ENCODE data around the gene TTLL1.

TTLL1 gene

DNA sequence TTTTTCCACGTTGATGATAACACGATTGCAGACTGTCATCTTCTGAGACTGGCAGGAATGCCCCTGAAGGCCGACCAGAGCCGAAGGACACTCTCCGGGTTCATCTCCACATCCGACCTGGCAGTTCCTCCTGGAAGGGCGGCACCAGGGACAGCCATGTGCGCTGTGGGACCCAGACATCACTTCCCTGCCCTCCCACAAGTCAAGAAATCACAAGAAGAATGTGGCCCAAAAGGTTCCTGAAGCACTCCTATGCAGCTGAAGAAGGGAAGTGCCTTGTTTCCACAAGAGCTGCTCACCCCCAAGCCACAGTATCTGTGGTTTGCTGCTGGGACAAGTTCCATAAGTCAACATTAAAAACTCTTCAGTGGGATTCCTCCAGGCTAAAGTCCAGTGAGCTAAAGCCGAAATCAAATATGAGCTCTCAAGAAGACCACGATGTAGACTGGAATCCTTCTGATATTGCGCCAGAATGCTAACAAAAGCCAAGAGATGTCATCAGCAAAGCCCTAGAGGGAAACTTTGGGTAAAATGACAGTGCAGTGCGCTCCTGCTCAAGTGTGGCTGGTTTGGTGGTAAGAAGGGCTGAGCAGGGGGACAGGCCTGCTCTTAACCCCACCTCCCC, 95.4 kb downstream of the TTLL1 start:
- no peak for DNase-seq

DNA sequence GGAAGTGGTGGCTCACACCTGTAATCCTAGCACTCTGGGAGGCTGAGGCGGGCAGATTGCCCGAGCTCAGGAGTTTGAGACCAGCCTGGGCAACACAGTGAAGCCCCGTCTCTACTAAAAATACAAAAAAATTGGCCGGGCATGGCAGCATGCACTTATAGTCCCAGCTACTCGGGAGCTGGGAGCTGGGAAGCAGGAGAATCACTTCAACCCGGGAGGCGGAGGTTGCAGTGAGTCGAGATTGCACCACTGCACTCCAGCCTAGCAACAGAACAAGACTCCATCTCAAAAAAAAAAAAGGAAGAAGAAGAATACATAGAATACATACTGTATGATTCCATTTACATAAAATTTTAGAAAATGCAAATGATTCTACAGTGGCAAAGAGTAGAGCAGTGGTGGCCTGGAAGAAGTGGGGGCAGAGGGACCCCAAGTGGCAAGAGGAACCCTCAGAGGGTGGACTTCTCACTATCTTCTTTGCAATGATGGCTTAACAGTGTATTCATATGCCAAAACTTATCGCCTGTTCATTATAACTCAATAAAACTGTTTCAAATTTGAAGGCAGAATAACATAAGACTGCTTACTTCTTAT, 96.2 kb downstream of the TTLL1 start:
- no peak for DNase-seq

GRCh38 chr22:42992092-42992491, 97.1 kb downstream of the TTLL1 start:
- no peak for DNase-seq

- no peak for DNase-seq
These were observed 98.1 kb downstream of the TTLL1 start for GRCh38 chr22:42991010-42991651.

DNA sequence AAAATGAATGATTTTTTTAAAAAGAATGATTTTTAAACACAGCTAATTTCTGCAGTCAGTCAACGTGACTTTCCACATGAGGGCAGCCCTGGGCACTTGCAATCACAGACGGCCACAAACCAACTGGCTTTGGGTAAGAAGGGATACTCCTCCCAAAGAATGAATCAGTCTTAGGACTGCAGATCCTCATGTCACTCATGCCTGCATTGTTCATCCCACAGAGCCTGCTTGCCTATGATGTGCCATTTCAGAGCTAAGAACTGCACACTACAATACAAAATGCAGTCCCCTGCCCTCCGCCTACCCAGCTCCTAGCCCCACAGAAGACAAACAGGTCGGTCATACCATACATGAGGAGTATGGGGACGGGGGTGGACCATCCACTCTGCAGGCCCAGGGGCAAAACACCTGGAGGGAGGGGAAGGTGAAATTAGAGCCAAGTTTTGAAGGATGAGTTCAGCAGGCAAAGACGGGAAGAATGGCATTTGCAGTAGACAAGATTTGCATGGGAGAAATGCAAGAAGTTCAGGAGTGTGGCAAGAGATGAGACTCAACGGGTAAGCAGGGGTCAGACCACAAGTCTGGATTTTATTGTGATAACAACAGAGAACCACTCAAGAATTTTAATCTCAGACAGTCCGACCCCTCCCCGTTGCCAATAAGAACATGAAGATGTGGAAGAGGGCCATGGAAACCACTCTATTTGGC, 98.9 kb downstream of the TTLL1 start:
- no peak for DNase-seq
